Fibroblast of skin of abdomen (primary cell): ENCODE data around the gene AFG1L.
A peak's percentile ranks its signal among the peaks of the same experiment; 100 is the strongest.
"Not testable (repeated sequence)": the region's sequence is repeated elsewhere in the genome, so short reads cannot be mapped to it uniquely, and the experiment has no call there.

Experiments used
- DNase-seq: peaks from one replicate; pipeline ENCODE4 v3.0.0-alpha.2; 2013

Gene AFG1L

DNA sequence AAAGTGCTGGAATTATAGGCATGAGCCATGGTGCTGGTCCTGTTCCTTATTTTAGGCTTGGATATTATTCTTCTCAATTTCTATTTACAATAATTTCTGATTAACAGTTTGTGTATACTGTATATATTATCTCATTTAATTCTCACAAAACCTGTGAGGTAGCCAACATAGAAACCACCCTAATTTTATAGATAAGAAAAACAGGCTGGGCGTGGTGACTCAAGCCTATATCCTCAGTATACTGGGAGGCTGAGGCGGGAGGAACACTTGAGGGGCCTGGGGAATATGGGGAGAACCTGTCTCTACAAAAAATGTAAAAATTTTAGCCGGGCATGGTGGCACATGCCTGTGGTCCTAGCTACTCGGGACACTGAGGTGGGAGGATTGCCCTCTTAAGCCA lies 3.8 kb upstream of the AFG1L start:
- DNase-seq = no peak

- DNase-seq = not testable (repeated sequence)
Observed at GRCh38 chr6:108292561-108292960, 2.3 kb upstream of the AFG1L start.

DNA sequence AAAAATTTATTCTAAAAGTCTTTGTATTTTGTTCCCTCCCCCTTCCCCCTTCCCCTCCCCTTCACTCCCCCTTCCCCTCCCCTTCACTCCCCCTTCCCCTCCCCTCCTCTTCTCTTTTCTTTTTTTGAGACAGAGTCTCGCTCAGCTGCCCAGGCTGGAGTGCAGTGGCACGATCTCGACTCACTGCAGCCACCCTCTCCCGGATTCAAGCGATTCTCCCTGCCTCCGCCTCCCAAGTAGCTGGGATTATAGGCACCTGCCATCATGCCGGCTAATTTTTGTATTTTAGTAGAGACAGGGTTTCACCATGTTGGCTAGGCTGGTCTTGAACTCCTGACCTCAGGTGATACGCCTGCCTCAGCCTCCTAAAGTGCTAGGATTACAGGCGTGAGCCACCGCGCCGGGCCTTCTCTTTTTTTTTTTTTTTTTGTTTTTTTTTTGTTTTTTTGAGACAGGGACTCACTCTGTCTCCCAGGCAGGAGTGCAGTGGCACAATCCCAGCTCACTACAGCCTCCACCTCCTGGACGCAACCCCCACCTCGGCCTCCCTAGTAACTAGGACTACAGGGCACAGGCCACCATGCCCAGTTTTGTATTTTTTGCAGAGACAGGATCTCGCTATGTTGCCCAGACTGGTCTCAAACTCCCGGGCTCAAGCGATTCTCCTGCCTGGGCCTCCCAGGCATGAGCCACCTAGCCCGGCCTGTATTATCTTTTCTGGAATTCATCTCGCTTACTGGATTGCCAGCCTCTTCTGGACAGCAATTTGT lies 1.1 kb upstream of the AFG1L start:
- no peak for DNase-seq

- DNase-seq = no peak
Observed at GRCh38 chr6:108294297-108294726, 542 bp upstream of the AFG1L start.

DNA sequence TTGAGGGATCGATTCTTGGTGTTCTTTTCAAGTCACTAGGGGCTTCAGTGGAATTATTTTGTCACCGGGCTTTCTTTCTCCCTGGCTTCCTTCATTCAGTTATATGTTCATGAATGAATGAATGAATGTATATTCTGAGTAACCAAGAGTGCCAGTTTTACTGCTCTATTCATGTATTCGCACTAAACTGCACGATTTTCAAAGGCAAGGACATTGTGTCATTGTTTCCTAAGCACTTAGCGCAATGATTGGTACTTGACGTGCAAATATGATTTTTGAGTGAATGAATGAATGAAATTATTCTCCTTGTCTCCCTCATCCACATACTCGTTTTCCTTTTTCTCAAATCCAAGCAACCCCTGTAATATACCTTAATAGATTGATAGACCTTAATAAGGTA lies 822 bp downstream of the AFG1L start:
- no peak for DNase-seq

GRCh38 chr6:108302386-108302785 lies 7.5 kb downstream of the AFG1L start:
- no peak for DNase-seq

DNA sequence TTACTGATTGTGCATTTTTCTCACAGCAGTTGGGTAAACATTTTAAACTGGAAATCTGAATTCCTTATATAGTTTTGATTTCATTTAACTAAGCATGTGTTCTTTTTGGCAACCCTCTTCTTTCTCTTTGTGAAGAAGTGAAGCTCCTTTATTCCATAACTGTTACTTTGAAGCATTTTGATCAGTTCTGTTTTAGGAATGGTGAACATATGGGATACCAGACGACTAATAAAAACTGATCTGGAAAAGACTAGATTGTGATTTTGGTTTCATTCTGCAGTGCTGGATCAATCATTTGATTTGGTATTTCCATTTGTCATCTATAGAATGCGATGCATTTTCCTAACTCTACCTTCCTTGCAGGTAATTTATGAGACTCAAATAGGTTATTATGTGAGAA lies 9.8 kb downstream of the AFG1L start:
- no peak for DNase-seq

- DNase-seq = not testable (repeated sequence)
Observed at GRCh38 chr6:108308641-108309040, 13.8 kb downstream of the AFG1L start.

DNA sequence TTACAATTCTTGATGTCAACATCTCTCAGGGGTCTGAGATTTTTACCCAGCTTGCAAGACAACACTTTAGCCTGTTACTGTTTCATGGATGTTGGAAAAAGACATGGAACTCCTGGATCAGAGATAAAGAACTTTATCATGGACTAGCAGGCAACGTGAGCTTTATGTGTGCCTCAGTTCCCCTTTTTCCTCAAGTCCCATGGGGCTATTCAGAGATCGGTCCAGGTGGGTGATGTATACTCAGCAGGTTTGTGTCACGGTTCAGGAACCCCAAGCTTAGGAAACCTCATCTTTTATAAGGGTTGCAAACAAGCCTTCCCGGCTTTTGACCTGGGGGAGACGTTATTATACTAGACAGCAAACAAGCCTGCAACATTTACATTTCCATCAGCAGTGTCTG lies 15.0 kb downstream of the AFG1L start:
- DNase-seq = no peak

- DNase-seq = no peak
Observed at GRCh38 chr6:108312605-108313004, 17.8 kb downstream of the AFG1L start.

DNA sequence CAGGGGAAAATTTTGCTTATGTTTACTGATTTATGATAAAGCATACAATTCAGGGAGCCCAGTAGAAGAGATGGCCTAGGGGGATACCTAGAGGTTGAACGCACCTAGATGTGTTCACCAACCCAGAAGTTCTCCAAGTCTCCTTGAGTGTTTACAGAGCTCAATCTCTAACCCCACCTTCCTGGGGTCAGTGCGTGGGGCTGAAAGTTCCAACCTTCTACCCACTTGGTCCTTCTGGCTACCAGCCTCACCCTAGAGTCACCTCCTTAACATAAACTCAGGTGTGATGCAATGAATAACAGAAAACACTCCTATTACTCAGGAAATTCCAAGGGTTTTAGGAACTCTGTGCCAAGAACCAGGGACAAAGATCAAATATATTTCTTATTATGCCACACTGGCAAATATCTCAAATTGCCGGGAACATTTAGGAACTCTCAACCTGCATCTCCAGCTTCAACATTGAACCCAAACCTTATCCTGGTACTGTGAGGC lies 26.4 kb downstream of the AFG1L start:
- DNase-seq = no peak

GRCh38 chr6:108322728-108323127 lies 27.9 kb downstream of the AFG1L start:
- no peak for DNase-seq

GRCh38 chr6:108323710-108324466 lies 29.0 kb downstream of the AFG1L start:
- no peak for DNase-seq

DNA sequence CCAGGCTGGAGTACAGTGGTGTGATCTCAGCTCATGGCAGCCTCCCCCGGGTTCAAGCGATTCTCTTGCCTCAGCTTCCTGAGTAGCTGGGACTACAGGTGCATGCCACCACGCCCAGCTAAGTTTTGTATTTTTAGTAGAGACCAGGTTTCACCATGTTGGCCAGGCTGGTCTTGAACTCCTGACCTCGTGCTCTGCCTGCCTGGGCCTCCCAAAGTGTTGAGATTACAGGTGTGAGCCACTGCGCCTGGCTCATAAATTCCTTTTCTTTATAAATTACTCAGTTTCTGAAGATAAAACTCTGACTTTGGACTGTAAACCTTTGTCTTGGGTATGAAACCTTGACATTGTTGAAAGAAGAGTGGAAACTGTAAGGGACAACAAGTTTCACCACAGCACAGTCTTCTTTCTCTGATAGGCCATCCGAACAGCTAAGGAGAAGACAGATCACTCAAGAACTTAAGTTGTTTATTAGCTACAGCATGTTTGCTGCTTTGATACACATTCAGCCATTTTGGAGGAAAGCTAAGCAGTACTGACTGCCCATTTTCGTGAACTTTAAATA lies 35.4 kb downstream of the AFG1L start:
- not testable (repeated sequence) for DNase-seq

DNA sequence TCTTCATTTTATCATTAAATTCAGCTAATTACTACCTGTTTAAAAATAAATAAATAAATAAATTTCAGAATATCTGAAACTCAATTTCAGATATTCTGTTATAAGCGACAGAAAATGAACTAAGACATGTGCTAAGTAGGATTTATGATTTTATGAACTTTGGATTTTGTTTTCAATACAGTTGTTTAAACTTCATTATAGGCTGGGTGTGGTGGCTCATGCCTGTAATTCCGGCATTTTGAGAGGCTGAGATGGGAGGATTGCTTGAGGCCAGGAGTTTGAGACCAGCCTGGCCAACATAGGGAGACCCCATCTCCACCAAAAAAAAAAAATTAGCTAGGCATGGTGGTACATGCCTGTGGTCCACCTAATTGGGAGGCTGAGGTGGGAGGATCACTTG lies 36.0 kb downstream of the AFG1L start:
- no peak for DNase-seq

DNA sequence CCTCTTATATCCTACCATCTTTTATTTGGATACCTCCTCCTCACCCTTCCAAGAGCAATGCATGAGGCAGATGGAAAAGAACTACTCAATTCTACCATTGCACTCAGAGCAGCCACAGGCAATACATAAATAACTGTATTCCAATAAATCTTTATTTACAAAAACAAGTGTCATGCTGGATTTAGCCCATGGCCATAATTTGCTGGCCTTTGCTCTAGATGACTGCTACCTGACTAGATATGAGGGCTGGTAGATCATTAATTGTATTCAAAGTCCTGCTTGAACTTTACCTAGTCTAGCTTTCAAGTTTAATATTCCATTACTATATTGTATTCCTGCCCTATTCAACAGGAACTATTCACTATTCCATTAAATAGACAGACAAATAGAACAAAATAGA lies 37.1 kb downstream of the AFG1L start:
- DNase-seq = no peak

DNA sequence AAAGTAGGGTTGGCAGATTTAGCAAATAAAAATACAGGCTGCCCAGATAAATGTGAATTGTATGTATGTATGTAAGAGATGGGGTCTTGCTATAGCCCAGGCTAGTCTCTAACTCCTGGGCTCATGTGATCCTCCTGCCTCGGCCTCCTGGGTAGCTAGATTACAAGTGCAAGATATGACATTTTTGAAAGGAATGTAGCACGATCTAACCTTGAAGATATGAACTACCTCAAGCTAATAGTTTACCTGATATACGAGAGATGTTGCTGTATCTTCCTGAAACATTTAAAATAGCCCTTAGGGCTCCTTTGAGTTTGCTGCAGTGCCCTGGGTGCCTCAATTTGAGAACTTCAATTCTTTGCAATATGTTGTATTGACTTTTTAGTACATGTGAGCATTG lies 42.1 kb downstream of the AFG1L start:
- DNase-seq = no peak

DNA sequence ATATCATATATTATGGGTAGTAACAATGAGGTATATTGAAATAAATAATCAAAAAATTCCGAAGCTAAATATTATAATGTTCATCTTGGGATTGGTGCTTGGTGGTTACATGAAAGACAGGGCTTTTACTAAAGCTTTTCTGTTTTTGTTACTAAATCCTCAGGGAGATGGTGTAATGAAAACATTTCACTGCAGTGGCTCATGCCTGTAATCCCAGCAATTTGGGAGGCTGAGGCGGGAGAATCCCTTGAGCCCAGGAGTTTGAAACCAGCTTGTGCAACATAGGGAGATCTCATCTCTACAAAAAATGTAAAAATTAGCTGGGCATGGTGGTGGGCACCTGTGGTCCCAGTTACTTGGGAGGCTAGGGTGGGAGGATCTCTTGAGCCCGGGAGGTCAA lies 42.9 kb downstream of the AFG1L start:
- DNase-seq = no peak

DNA sequence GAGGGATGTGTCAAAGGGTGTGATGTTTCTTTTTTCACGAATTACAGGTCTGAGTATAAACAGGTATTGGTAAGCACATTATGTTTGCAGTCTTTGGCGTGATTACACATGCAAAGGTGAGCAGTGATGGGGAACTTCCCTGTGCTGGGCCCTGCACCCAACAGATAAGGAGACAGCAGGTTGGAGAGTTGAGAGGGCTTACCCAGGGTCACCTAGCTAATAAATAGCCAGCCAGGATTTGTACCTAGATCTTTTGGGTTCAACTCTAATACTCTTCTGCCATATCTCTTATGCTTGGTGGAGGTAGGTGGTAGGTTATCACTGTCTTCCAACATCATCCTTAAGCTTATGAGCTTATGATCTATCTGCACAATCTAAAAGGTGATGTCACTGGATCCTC lies 46.5 kb downstream of the AFG1L start:
- DNase-seq = no peak

DNA sequence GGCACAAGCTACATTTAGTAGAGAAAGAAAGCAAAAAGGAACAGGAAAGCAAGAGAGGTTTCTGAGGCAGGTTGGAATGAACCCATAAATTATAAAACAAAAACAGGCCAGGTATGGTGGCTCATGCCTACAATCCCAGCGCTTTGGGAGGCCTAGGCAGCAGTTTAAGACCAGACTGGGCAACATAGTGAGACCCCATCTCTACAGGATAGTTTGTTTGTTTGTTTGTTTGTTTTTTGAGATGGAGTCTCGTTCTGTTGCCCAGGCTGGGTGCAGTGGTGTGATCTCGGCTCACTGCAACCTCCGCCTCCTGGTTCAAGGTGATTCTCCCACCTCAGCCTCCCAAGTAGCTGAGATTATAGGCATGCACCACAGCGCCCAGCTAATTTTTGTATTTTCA lies 49.0 kb downstream of the AFG1L start:
- no peak for DNase-seq

GRCh38 chr6:108348655-108349349 lies 53.9 kb downstream of the AFG1L start:
- DNase-seq = no peak

DNA sequence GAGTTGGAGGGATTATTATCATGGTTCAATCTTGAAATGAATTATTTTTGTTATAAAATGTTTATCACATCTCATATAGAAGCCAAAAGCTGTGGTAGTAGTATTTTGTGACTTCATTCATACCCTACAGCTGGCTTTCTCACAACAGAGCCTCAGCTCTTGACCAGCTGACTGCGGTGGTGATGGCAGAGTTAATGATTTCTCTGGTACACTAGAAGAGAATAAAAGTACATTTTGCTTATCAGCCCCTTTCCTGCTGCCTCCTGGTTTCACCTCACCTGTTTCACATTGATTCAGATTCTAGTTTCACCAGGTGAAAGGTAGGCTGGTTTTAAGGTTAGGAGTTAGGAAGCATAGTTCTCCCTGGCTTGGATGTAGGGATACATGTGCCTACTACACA lies 55.7 kb downstream of the AFG1L start:
- DNase-seq = no peak

GRCh38 chr6:108353853-108354252 lies 59.0 kb downstream of the AFG1L start:
- peak; percentile 19 for DNase-seq
